HCT116 (cell line): Measurements from ENCODE around the gene LRRC42.

ENCODE experiments used
- CTCF ChIP-seq, 3 experiments: fragments of 200-600 bp in 1 of 3; sonication (generic) in 1 of 3; IDR thresholded peaks in 2 of 3; conservative IDR thresholded peaks in 1 of 3; 2 replicates each; pipeline ENCODE4 v1.5.1; 2012 to 2017; ENCODE audit warnings: low read depth in 2 of 3, low read length in 2 of 3, antibody characterized with exemption in 1 of 3, borderline replicate concordance in 1 of 3, control low read depth in 1 of 3, mild to moderate bottlenecking in 1 of 3, mixed read lengths in 1 of 3, mixed run types in 1 of 3, moderate library complexity in 1 of 3; ENCODE audit not compliant: insufficient read depth in 1 of 3
- MAX ChIP-seq: IDR thresholded peaks from 2 replicates; pipeline ENCODE4 v1.6.1; 2012
- POLR2A ChIP-seq: IDR thresholded peaks from 2 replicates; pipeline ENCODE4 v1.7.0; 2011; ENCODE audit warnings: borderline replicate concordance; ENCODE audit not compliant: insufficient read depth, insufficient read length; ENCODE audit errors: extremely low read depth
- SRF ChIP-seq: IDR thresholded peaks from 2 replicates; pipeline ENCODE4 v1.6.1; 2012; ENCODE audit warnings: low read depth
- YY1 ChIP-seq: IDR thresholded peaks from 2 replicates; pipeline ENCODE4 v1.6.1; 2011; ENCODE audit warnings: low read length, low read depth, moderate library complexity, mild to moderate bottlenecking; ENCODE audit not compliant: insufficient replicate concordance; ENCODE audit errors: extremely low read depth
- ZNF274 ChIP-seq: fragments of 200-500 bp; sonication (Bioruptor generic); IDR thresholded peaks from 2 replicates; pipeline ENCODE4 v1.6.1; 2014; ENCODE audit warnings: mild to moderate bottlenecking, low read depth, low read length, inconsistent platforms
- TF ChIP-seq, protein P1 (sequence below): IDR thresholded peaks from 2 replicates; pipeline ENCODE4 v1.6.1; 2012; ENCODE audit warnings: low read depth

DNA sequence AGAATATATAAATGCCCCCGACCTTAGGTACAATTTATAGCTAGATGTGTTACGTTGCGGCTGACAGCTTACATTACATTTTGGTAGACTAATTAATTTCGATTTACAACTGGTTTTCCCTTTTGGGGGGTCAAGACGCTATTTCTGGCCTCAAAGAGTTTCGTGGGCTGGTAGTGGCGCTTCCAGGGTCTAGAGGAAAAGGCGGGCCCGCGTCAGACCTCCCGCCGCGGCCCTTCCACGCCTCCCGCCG lies 1.0 kb upstream of the LRRC42 start:
- TF ChIP-seq CTCF (IDR thresholded peaks at IDR 0.05 in 2 of 3, conservative IDR thresholded peaks at IDR 0.05 in 1 of 3; ENCODE audit: borderline replicate concordance in 1 of 3, insufficient read depth in 1 of 3, low read depth in 2 of 3, low read length in 2 of 3) = no peak
- no peak for TF ChIP-seq POLR2A
- no peak for TF ChIP-seq MAX
- TF ChIP-seq ZNF274 = no peak
- TF ChIP-seq, protein P1, sequence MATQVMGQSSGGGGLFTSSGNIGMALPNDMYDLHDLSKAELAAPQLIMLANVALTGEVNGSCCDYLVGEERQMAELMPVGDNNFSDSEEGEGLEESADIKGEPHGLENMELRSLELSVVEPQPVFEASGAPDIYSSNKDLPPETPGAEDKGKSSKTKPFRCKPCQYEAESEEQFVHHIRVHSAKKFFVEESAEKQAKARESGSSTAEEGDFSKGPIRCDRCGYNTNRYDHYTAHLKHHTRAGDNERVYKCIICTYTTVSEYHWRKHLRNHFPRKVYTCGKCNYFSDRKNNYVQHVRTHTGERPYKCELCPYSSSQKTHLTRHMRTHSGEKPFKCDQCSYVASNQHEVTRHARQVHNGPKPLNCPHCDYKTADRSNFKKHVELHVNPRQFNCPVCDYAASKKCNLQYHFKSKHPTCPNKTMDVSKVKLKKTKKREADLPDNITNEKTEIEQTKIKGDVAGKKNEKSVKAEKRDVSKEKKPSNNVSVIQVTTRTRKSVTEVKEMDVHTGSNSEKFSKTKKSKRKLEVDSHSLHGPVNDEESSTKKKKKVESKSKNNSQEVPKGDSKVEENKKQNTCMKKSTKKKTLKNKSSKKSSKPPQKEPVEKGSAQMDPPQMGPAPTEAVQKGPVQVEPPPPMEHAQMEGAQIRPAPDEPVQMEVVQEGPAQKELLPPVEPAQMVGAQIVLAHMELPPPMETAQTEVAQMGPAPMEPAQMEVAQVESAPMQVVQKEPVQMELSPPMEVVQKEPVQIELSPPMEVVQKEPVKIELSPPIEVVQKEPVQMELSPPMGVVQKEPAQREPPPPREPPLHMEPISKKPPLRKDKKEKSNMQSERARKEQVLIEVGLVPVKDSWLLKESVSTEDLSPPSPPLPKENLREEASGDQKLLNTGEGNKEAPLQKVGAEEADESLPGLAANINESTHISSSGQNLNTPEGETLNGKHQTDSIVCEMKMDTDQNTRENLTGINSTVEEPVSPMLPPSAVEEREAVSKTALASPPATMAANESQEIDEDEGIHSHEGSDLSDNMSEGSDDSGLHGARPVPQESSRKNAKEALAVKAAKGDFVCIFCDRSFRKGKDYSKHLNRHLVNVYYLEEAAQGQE = no peak
- TF ChIP-seq YY1 = no peak
- no peak for TF ChIP-seq SRF
